Umbilical cord (tissue), 2 donors: ENCODE measurements around the gene PRDM10. TPM values are rescaled to one million over a fixed set of nuclear protein-coding genes. Genes with fewer than 3 reads are reported as not detected.
"Not testable (repeated sequence)": the region's sequence is repeated elsewhere in the genome, so short reads cannot be mapped to it uniquely, and the experiment has no call there.

Source experiments
- DNase-seq: peaks from one replicate; pipeline ENCODE4 v3.0.0-alpha.2; 2015; ENCODE audit warnings: low spot score
- total RNA-seq: library from RNA; depleted of rRNA; stranded (reverse); fragments of >200 nt; gene quantifications from one replicate; pipeline ENCODE4 v1.2.3, GENCODE V29; 2014; ENCODE audit warnings: low replicate concordance; ENCODE audit not compliant: insufficient read depth

The PRDM10 gene
- 1.9 TPM for total RNA-seq

- DNase-seq = peak; percentile 94
Observed at GRCh38 chr11:130002352-130002845, at the start of gene PRDM10. TSS of gene PRDM10 (minus strand) at chr11:130002835. CDS start at chr11:129960964, 41,871 bp downstream.

- peak; percentile 37 for DNase-seq
Observed at GRCh38 chr11:130051082-130051481, 48.4 kb upstream of the PRDM10 start.

- peak; percentile 45 for DNase-seq
Observed at GRCh38 chr11:130050257-130050656, 47.6 kb upstream of the PRDM10 start.

- DNase-seq = peak; percentile 84
Observed at GRCh38 chr11:130049328-130049771, 46.7 kb upstream of the PRDM10 start.

GRCh38 chr11:130047141-130047540 lies 44.5 kb upstream of the PRDM10 start:
- no peak for DNase-seq

GRCh38 chr11:130043575-130043974 lies 40.9 kb upstream of the PRDM10 start:
- DNase-seq = no peak

GRCh38 chr11:130042093-130042591 lies 39.5 kb upstream of the PRDM10 start:
- DNase-seq = no peak

- no peak for DNase-seq
Observed at GRCh38 chr11:130040281-130040940, 37.8 kb upstream of the PRDM10 start.

- DNase-seq = no peak
Observed at GRCh38 chr11:130037881-130038585, 35.4 kb upstream of the PRDM10 start.

- DNase-seq = peak; percentile 47
Observed at GRCh38 chr11:130037058-130037457, 34.4 kb upstream of the PRDM10 start.

- DNase-seq = no peak
Observed at GRCh38 chr11:130034236-130034635, 31.6 kb upstream of the PRDM10 start.

- no peak for DNase-seq
Observed at GRCh38 chr11:130032931-130033330, 30.3 kb upstream of the PRDM10 start.

GRCh38 chr11:130031945-130032344 lies 29.3 kb upstream of the PRDM10 start:
- no peak for DNase-seq

GRCh38 chr11:130031056-130031455 lies 28.4 kb upstream of the PRDM10 start:
- no peak for DNase-seq

- no peak for DNase-seq
Observed at GRCh38 chr11:130029137-130029536, 26.5 kb upstream of the PRDM10 start.

GRCh38 chr11:130025371-130025770 lies 22.7 kb upstream of the PRDM10 start:
- no peak for DNase-seq

GRCh38 chr11:130024361-130024760 lies 21.7 kb upstream of the PRDM10 start:
- no peak for DNase-seq

- DNase-seq = no peak
Observed at GRCh38 chr11:130023204-130023603, 20.6 kb upstream of the PRDM10 start.

GRCh38 chr11:130022799-130023198 lies 20.2 kb upstream of the PRDM10 start:
- DNase-seq = no peak

- DNase-seq = not testable (repeated sequence)
Observed at GRCh38 chr11:130021606-130022005, 19.0 kb upstream of the PRDM10 start.

- peak; percentile 30 for DNase-seq
Observed at GRCh38 chr11:130020323-130020722, 17.7 kb upstream of the PRDM10 start.

GRCh38 chr11:130015846-130016245 lies 13.2 kb upstream of the PRDM10 start:
- DNase-seq = not testable (repeated sequence)

GRCh38 chr11:130008326-130008725 lies 5.7 kb upstream of the PRDM10 start:
- DNase-seq = no peak
